ENCODE results near the gene EARS2. TPM values are rescaled to one million over a fixed set of nuclear protein-coding genes. Genes with fewer than 3 reads are reported as not detected.

The EARS2 gene
- total and polyA plus RNA-seq, 4 donors, result 17.7 to 25.7 (median 22.3) TPM

Other genes starting within 250 kb of the EARS2 start
- gene COG7, start 104.2 kb downstream of the EARS2 start, total RNA-seq, result 10 to 100 TPM; 24.1 to 34.0 TPM
- gene COG7, start 104.2 kb downstream of the EARS2 start, polyA plus RNA-seq, result 10 to 100 TPM; 14.9 to 16.0 TPM
- 100 to 1,000 TPM in 1 of 2 donors, 10 to 100 TPM in 1; 88.5 to 118 TPM for gene GGA2, start 46.9 kb downstream of the EARS2 start, total RNA-seq
- gene GGA2, start 46.9 kb downstream of the EARS2 start, polyA plus RNA-seq, result 10 to 100 TPM; 29.4 to 39.3 TPM
- 10 to 100 TPM; 48.8 to 61.4 TPM for gene UBFD1, start 377 bp upstream of the EARS2 start, total RNA-seq
- gene UBFD1, start 377 bp upstream of the EARS2 start, polyA plus RNA-seq, result 10 to 100 TPM in 1 of 2 donors, 1 to 10 TPM in 1; 8.5 to 13.9 TPM
- 10 to 100 TPM; 67.4 to 83.7 TPM for gene NDUFAB1, start 39.0 kb upstream of the EARS2 start, total RNA-seq
- gene NDUFAB1, start 39.0 kb upstream of the EARS2 start, polyA plus RNA-seq, result 100 to 1,000 TPM in 1 of 2 donors, 10 to 100 TPM in 1; 96.5 to 127 TPM
- gene PALB2, start 84.0 kb upstream of the EARS2 start, total RNA-seq, result 10 to 100 TPM in 1 of 2 donors, 1 to 10 TPM in 1; 8.3 to 12.0 TPM
- gene PALB2, start 84.0 kb upstream of the EARS2 start, polyA plus RNA-seq, result 10 to 100 TPM in 1 of 2 donors, 1 to 10 TPM in 1; 6.3 to 12.9 TPM
- gene DCTN5, start 84.1 kb upstream of the EARS2 start, total RNA-seq, result 10 to 100 TPM; 39.0 to 46.2 TPM
- gene DCTN5, start 84.1 kb upstream of the EARS2 start, polyA plus RNA-seq, result 10 to 100 TPM; 10.5 to 30.4 TPM
- 1 to 10 TPM; 3.2 to 3.3 TPM for gene PLK1, start 121.5 kb upstream of the EARS2 start, total RNA-seq
- gene PLK1, start 121.5 kb upstream of the EARS2 start, polyA plus RNA-seq, result 1 to 10 TPM; 1.9 to 3.6 TPM
- 10 to 100 TPM in 1 of 2 donors, under 1 TPM in 1; 0.46 to 10.6 TPM for gene ERN2, start 155.9 kb upstream of the EARS2 start, total RNA-seq
- gene ERN2, start 155.9 kb upstream of the EARS2 start, polyA plus RNA-seq, result 1 to 10 TPM; 2.6 to 4.4 TPM
- gene CHP2, start 197.7 kb upstream of the EARS2 start, total RNA-seq, result 1 to 10 TPM in 1 of 2 donors, not detected in 1; 2.0 TPM
- under 1 TPM; 0.06 TPM for gene CHP2, start 197.7 kb upstream of the EARS2 start, polyA plus RNA-seq

Measured in lung (tissue), 4 donors.